Heart left ventricle (tissue), 16 donors: ENCODE measurements around the gene HPRT1. TPM values are rescaled to one million over a fixed set of nuclear protein-coding genes. Genes with fewer than 3 reads are reported as not detected.

Experiments
- ATAC-seq, 4 donors: fragments of 200-7000 bp; cut with Tn5 transposase; one replicate each; pipeline ENCODE4 v1.9.1; 2020 to 2022; ENCODE audit warnings: moderate library complexity in 4 of 4, mild to moderate bottlenecking in 3 of 4, moderate number of reproducible peaks in 1 of 4
- DNase-seq, 5 donors: peaks; one replicate each; pipeline ENCODE4 v3.0.0-alpha.2; 2020
- H3K27ac ChIP-seq, 12 donors: fragments of 200-600 bp; sonication (generic) in 4 of 12; one replicate each; pipeline versions ENCODE4 v1.5.0 to v1.8.0; 2016 to 2022; ENCODE audit warnings: mild to moderate bottlenecking in 2 of 12
- H3K27me3 ChIP-seq, 9 donors: fragments of 200-600 bp; sonication (generic) in 2 of 9; one replicate each; pipeline versions ENCODE4 v1.5.1 to v1.8.0; 2016 to 2022; ENCODE audit warnings: mild to moderate bottlenecking in 3 of 9
- H3K36me3 ChIP-seq, 9 donors: fragments of 200-600 bp; sonication (generic) in 2 of 9; one replicate each; pipeline versions ENCODE4 v1.5.0 to v1.8.0; 2018 to 2022; ENCODE audit warnings: mild to moderate bottlenecking in 2 of 9
- H3K4me1 ChIP-seq, 12 donors: fragments of 200-600 bp; sonication (generic) in 4 of 12; one replicate each; pipeline versions ENCODE4 v1.5.0 to v1.8.0; 2016 to 2022; ENCODE audit warnings: mild to moderate bottlenecking in 3 of 12
- H3K4me3 ChIP-seq, 12 donors: fragments of 200-600 bp; sonication (generic) in 4 of 12; one replicate each; pipeline versions ENCODE4 v1.5.0 to v1.8.0; 2017 to 2022; ENCODE audit warnings: mild to moderate bottlenecking in 9 of 12, moderate library complexity in 4 of 12
- H3K9me3 ChIP-seq, 12 donors: fragments of 200-600 bp; sonication (generic) in 4 of 12; one replicate each; pipeline versions ENCODE4 v1.5.0 to v1.8.0; 2016 to 2022; ENCODE audit warnings: mild to moderate bottlenecking in 1 of 12
- CTCF ChIP-seq, 12 donors: fragments of 200-600 bp; sonication (generic) in 4 of 12; IDR thresholded peaks; one replicate each; pipeline versions ENCODE4 v1.5.0 to v1.8.0; 2018 to 2022; ENCODE audit warnings: antibody characterized with exemption in 12 of 12, mild to moderate bottlenecking in 5 of 12
- POLR2A ChIP-seq, 2 donors: fragments of 450-650 bp; IDR thresholded peaks; one replicate each; pipeline ENCODE4 v1.6.1; 2017; ENCODE audit warnings: antibody characterized with exemption in 2 of 2, mild to moderate bottlenecking in 2 of 2, moderate library complexity in 2 of 2
- WGBS, 4 donors: extraction: QIAGEN DNeasy Blood & Tissue Kit in 2 of 4; methylation state at CpG; one replicate each; pipeline versions ENCODE4 v1.1.5 to v1.1.7; 2013 to 2018; 5-methylcytosine and 5-hydroxymethylcytosine counted together
- intact Hi-C, 10 donors: fragments of 100-400 bp; cut with DNase I; formaldehyde crosslinking; loops; one replicate each; pipeline versions ENCODE4 v1.11.1 to v1.14.2; 2022
- polyA plus RNA-seq, 2 donors: library from polyadenylated mRNA; stranded (reverse); fragments of 200-250 nt; gene quantifications; one replicate each; pipeline ENCODE4 v1.2.3, GENCODE V29; 2013
- total RNA-seq, 9 donors: library from RNA; depleted of rRNA in 2 of 9; stranded (reverse); fragments of >200 nt in 2 of 9; fragmentation: NEBNext Ultra II Directional in 3 of 9; extraction: Animal tissue kit (Norgen Biotek cat#: 25700) in 3 of 9; gene quantifications; one replicate each; pipeline versions ENCODE4 v1.1.0 to v1.2.4, GENCODE V29; 2016 to 2023
- donor health status: ischemic (EF 13 %, LVEDD 7.1; RV severe dilation, severe dysfunction).
- donor health status: healthy with polysubstance abuse.
- donor health status: DM: no; HTN: yes; CAD: no.
- donor health status: DM: no; HTN: no; CAD: no.
- donor health status: ischemic (EF 25% LVEDD 6.9; RV normal size, moderate dysfunction).
- donor health status: ischemic (EF 25% LVEDD 5.7; RV mildly dilated, moderate dysfunction).
- donor health status: healthy.
- donor health status: DM: yes; HTN: yes; CAD: no.
- donor health status: ischemic (EF 35%, LVEDD 5.7; RV mildly dilated, moderate dysfunction).
- donor health status: nonischemic (EF 11% LVEDD 7.7; RV severe dilation, severe dysfunction).
- donor health status: DM: yes; HTN: yes; CAD: no.
- donor health status: PGD.
- donor health status: ischemic (EF 29% LVEDD 5.4; RV normal size, mild dysfunction).
- donor health status: nonischemic (EF 23%, LVEDD 6.1; RV moderate dilation, normal function).

Gene HPRT1
- total and polyA plus RNA-seq, 11 donors = 9.2 to 35.1 (median 25.6) TPM

DNA sequence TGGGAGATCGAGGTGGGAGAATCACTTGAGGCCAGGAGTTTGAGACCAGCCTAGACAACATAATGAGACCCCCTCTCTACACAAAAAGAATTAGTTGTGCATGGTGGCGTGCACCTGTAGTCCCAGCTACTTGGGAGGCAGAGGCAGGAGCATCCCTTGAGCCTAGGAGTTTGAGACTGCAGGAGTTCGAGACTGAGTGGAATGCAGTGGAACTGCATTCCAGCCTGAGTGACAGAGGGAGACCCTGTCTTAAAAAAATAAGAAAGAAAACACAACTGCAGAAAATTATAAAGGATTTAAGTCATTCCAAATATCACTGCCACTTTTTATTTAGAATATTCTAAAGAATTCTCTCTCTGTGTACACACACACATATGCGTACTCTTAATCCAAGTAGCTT, 18.4 kb downstream of the HPRT1 start:
- no peak overlapping the region for H3K4me3 ChIP-seq
- no peaks in the 10 kb centered on the region for H3K4me1 ChIP-seq
- intact Hi-C loops = no loop called here
- H3K27me3 ChIP-seq = no peaks in the 10 kb centered on the region
- WGBS, 4 donors = 75 to 99% (median 90%) methylated on average over 4 of the region's 4 CpGs
- TF ChIP-seq POLR2A (IDR thresholded peaks at IDR 0.05) (no peak), CTCF (IDR thresholded peaks at IDR 0.05) (no peak)
- H3K36me3 ChIP-seq = peaks cover 0 to 44% (median 11%) of the 10 kb centered on the region in 9 donors
- DNase-seq (no peak), ATAC-seq (no peak)
- no peaks in the 10 kb centered on the region for H3K9me3 ChIP-seq
- H3K27ac ChIP-seq = no peak overlapping the region

DNA sequence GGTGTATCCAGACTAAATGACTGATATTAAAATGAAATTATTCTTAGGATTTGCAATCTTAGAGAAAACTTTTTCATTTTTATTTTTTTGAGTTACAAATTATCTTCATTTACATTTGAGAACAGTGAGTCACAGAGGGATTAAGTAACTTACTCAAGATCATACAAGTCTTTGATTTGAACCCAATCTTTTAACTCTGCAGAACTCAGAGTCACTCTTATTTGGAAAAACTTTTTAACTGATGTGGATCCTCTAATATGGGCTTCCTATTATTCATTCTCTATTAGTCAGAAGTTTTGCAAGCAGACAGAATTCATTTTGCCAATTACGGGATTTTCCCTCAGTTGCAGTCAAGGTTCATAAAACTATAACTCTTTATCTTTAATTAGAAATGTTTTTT, 20.1 kb downstream of the HPRT1 start:
- intact Hi-C loops = loop anchor here in 6 of 10 donors (5.0 to 10.0 kb wide), 5 partner anchors 272 to 427 kb away; no protein-coding TSS in a partner anchor
- no peak for ATAC-seq
- TF ChIP-seq CTCF (IDR thresholded peaks at IDR 0.05) (no peak), POLR2A (IDR thresholded peaks at IDR 0.05) (no peak)

GRCh38 chrX:134481339-134481738, 21.4 kb downstream of the HPRT1 start:
- ATAC-seq = no peak
- intact Hi-C loops = loop anchor here in 6 of 10 donors (5.0 to 10.0 kb wide), 5 partner anchors 271 to 426 kb away; no protein-coding TSS in a partner anchor
- 61 to 97% (median 82%) methylated on average over 2 of the region's 2 CpGs for WGBS, 4 donors
- TF ChIP-seq POLR2A (IDR thresholded peaks at IDR 0.05) (no peak), CTCF (IDR thresholded peaks at IDR 0.05) (no peak)
- Histone ChIP-seq H3K36me3 (peaks cover 0 to 25% (median 0%) of the 10 kb centered on the region in 9 donors), H3K4me1 (no peaks in the 10 kb centered on the region), H3K9me3 (no peaks in the 10 kb centered on the region), H3K27me3 (no peaks in the 10 kb centered on the region), H3K27ac (no peak overlapping the region), H3K4me3 (no peak overlapping the region)
- no peak for DNase-seq

More for the DNA sequence above, 20.1 kb downstream of the HPRT1 start:
- no peak overlapping the region for H3K4me3 ChIP-seq
- H3K27ac ChIP-seq = no peak overlapping the region
- no peak for DNase-seq
- no peaks in the 10 kb centered on the region for H3K9me3 ChIP-seq
- no peaks in the 10 kb centered on the region for H3K27me3 ChIP-seq
- peaks cover 0 to 38% (median 8%) of the 10 kb centered on the region in 9 donors for H3K36me3 ChIP-seq
- 76 to 98% (median 95%) methylated on average over 1 of the region's 1 CpG for WGBS, 4 donors
- no peaks in the 10 kb centered on the region for H3K4me1 ChIP-seq

- Histone ChIP-seq H3K4me1 (no peaks in the 10 kb centered on the region), H3K4me3 (no peak overlapping the region), H3K9me3 (no peaks in the 10 kb centered on the region), H3K36me3 (peaks cover 0 to 26% (median 0%) of the 10 kb centered on the region in 9 donors), H3K27me3 (no peaks in the 10 kb centered on the region), H3K27ac (no peak overlapping the region)
- TF ChIP-seq POLR2A (IDR thresholded peaks at IDR 0.05) (no peak), CTCF (IDR thresholded peaks at IDR 0.05) (no peak)
- DNase-seq (no peak), ATAC-seq (no peak)
- intact Hi-C loops = loop anchor here in 6 of 10 donors (5.0 to 10.0 kb wide), 5 partner anchors 270 to 425 kb away; no protein-coding TSS in a partner anchor
- 59 to 85% (median 69%) methylated on average over 3 of the region's 3 CpGs for WGBS, 4 donors
These were observed 22.4 kb downstream of the HPRT1 start for GRCh38 chrX:134482371-134482770.
